Measurements from ENCODE around the gene CCDC27.
"Not testable (repeated sequence)": the region's sequence is repeated elsewhere in the genome, so short reads cannot be mapped to it uniquely, and the experiment has no call there.

Gene CCDC27

GRCh38 chr1:3735027-3735681 lies 17.1 kb upstream of the CCDC27 start:
- DNase-seq = no peak

GRCh38 chr1:3735688-3736087 lies 16.6 kb upstream of the CCDC27 start:
- DNase-seq = no peak

- no peak for DNase-seq
These were observed 16.1 kb upstream of the CCDC27 start for GRCh38 chr1:3736131-3736561.

- DNase-seq = no peak
These were observed 15.5 kb upstream of the CCDC27 start for GRCh38 chr1:3736708-3737107.

GRCh38 chr1:3738943-3739342 lies 13.3 kb upstream of the CCDC27 start:
- DNase-seq = no peak

DNA sequence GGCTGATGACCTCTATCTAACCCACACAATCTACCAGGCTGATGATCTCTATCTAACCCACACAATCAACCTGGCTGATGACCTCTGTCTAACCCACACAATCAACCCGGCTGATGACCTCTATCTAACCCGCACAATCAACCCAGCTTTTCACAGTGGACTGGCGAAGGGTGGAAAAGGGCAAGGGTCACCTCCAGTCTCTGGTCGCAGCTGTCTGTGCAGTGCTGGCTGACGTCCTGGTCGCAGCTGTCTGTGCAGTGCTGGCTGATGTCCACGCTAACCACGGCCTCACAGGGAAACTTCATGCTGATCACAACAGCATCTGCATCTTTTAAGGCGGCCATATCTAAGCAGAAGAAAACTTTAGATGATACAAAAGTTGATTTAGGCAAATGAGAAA lies 12.2 kb upstream of the CCDC27 start:
- peak in 10 of 58 donors; percentile 13 to 43 (median 22) for DNase-seq

- DNase-seq = no peak
These were observed 11.5 kb upstream of the CCDC27 start for GRCh38 chr1:3740752-3741151.

GRCh38 chr1:3741566-3742438 lies 10.4 kb upstream of the CCDC27 start:
- no peak for DNase-seq

GRCh38 chr1:3742439-3743298 lies 9.6 kb upstream of the CCDC27 start:
- DNase-seq = no peak

DNA sequence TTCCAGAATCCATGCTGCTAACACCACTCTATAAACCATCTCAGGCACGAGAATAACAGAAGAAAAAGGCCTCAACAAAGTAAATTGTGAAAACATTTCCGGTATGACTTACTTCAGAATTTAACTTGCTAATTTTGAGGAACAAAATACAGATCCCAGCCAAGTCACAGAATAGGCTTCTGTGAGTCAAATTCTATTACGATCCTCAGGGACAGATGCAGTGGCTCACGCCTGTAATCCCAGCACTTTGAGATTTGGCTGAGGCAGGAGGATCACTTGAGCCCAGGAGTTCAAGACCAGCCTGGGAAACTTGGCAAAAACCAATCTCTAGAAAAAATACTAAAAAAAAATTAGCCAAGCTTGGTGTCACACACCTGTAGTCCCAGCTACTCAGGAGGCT lies 8.8 kb upstream of the CCDC27 start:
- no peak for DNase-seq

DNA sequence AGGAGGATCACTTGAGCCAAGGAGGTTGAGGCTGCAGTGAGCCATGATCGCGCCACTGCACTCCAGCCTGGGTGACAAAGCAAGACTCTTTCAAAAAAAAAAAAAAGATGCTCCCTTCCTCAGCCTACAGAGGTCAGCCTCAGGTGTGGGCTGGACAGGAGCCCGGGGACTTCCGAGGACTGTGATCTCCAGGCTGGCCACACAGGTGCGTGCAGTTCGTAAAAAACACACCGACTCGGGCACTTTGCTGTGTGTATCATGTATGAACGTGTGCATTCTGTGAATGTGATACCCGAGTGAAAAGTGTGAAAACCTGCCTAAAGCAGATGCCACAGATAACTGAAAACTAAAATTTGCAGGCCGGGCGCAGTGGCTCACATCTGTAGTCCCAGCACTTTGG lies 8.4 kb upstream of the CCDC27 start:
- DNase-seq = no peak

DNA sequence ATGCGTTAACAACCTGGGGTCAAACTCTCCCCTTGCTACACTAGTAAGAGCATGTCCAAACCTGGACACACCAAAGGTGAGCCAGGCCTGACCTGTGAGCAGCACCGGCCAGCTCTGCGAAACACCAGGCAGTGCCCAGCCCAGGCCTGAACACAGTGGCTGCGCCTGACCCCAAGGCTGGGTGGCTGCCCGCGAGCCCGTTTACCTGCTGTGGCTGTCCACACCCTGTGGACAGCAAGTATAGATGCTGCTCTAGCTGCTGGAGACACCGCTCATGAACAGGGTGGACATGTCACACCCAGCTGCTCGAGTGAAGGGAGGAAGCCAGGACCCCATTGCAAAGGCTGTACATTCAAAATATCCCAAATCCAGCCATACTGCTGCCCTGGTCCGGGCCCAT lies 7.6 kb upstream of the CCDC27 start:
- no peak for DNase-seq

DNA sequence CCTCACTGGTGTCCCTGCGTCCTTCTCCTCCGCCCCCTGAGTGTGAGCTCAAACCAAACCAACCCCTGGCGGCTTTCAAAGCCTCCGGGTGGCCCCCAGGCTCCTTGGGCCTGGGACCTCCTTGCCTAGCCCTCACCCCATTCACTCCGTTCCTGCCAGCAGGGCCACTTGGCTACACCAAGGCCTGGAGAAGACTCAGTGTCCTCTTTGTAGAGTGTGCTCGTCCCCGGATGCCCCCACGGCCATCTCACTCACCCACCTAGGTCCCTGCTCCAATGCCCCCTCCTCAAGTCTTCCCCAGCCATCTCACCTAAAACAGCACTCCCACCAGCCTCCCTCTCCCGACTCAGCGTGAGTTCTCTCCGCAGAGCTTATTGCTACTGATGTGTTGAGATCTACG lies 7.2 kb upstream of the CCDC27 start:
- no peak for DNase-seq

- peak in 15 of 58 donors; percentile 9 to 48 (median 23) for DNase-seq
These were observed 6.5 kb upstream of the CCDC27 start for GRCh38 chr1:3745590-3746381.

GRCh38 chr1:3746389-3746829 lies 5.8 kb upstream of the CCDC27 start:
- DNase-seq = no peak

DNA sequence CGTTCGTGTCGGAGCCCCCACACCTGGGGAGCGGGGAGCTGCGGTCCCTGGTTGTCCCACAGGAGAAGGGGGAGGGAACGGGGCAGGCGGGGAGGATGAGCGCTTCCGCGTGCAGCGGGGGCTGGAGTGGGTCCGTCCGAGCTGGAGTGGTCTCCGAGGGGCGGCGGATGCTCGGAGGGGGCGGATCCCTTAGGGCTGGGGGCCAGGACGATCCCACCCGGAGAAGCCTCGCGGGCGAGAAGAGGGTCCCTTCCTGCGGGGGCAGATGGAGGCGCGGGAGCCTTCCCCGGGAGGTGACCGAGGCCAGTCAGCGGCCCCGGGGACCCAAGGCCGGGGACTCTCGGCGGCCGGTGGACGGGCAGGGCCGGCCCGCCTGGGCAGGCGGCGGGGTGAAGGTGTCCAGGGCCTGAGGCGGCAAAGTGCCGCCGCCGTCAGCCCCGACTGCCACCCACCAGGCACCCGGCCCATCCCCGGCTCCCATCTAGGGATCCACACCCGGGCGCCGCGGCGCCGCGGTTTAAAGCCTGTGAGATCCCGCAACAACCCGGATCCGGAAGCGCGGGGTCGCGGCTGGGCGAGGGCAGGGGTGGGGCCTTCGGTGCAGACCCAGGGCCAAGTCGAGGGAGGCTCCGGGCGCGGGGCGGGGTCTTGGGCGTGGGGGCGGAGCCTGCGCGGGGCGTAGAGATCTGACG lies 5.3 kb upstream of the CCDC27 start:
- peak in 56 of 58 donors; percentile 49 to 92 (median 80) for DNase-seq

- no peak for DNase-seq
These were observed 4.8 kb upstream of the CCDC27 start for GRCh38 chr1:3747522-3747848.

DNA sequence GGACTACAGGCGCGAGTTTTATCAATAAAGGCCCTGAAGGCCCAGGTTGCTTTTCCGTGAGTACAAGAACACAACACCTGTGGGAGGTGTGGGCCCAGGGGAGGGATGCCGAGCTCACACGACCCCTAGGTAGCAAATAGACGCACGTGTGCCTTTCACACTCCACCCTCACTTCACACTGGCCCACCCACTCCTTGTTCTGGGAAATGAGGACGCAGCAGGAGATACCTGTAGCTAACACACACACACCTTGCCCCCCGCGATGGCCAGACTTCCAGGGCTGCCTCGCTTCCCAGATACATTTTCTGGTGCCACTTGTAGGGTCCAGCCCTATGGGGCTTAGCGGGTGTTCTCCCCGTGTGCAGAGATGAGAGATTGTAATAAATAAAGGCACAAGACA lies 4.3 kb upstream of the CCDC27 start:
- no peak for DNase-seq

DNA sequence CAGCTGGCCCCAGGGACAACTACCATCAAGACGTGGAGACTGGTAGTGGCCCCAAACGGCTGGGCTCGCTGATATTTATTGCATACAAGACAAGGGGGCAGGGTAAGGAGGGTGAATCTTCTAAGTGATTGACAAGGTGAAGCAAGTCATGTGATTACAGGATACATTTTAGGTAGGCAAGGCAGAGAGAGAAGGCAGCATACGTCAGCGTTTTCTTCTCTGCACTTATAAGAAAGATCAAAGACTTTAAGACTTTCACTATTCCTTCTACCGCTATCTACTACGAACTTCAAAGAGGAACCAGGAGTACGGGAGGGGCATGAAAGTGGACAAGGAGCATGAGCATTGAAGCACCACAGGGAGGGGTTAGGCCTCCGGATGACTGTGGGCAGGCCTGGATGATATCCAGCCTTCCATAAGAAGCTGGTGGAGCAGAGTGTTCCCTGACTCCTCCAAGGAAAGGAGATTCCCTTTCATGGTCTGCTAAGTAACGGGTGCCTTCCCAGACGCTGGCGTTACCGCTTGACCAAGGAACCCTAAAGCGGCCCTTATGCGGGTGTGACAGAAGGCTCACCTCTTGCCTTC lies 3.8 kb upstream of the CCDC27 start:
- DNase-seq = not testable (repeated sequence)

DNA sequence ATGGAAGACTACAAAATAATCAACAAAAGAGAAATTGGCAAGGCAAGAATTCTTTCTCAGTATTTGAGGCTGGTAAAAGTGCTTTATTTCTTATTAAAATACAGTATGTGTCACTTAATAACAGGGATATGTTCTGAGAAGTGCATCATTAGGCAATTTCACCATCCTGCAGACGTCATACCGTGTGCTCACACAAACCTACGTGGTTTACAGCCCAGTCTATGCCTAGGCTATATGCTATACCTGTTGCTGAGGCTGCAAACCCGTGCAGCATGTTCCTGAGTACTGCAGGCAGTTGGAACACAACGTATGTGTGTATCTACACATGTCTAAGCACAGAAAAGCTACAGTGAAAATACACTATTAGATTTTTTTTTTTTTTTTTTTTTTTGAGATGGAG lies 2.7 kb upstream of the CCDC27 start:
- DNase-seq = no peak
